Coronary artery (tissue), 2 donors: ENCODE measurements around the gene ADGRD1.

ENCODE experiments used
- DNase-seq: peaks from one replicate; pipeline ENCODE4 v3.0.0-alpha.2; 2017; ENCODE audit warnings: low spot score
- H3K27ac ChIP-seq, 2 donors: fragments of 200-600 bp; sonication (generic); one replicate each; pipeline ENCODE4 v1.5.1; 2016 to 2019
- H3K4me3 ChIP-seq: fragments of 200-600 bp; sonication (generic); 2 replicates; pipeline ENCODE4 v1.5.1; 2016; ENCODE audit warnings: mild to moderate bottlenecking, moderate library complexity
- CTCF ChIP-seq: fragments of 200-600 bp; sonication (generic); IDR thresholded peaks from one replicate; pipeline ENCODE4 v1.5.1; 2019; ENCODE audit warnings: antibody characterized with exemption

Gene ADGRD1

GRCh38 chr12:131112021-131112420 is 158.3 kb downstream of the ADGRD1 start:
- Histone ChIP-seq H3K27ac (peak overlapping the region in 1 of 2 donors; percentile 9), H3K4me3 (no peak overlapping the region)
- DNase-seq: no peak
- no peak for TF ChIP-seq CTCF

GRCh38 chr12:131112700-131113290 is 159.1 kb downstream of the ADGRD1 start:
- DNase-seq: no peak
- TF ChIP-seq CTCF: no peak
- H3K4me3 ChIP-seq: no peak overlapping the region
- peak overlapping the region in 1 of 2 donors; percentile 35 for H3K27ac ChIP-seq

- H3K27ac ChIP-seq: no peak overlapping the region
- no peak for DNase-seq
- no peak for TF ChIP-seq CTCF
- no peak overlapping the region for H3K4me3 ChIP-seq
These were observed 160.0 kb downstream of the ADGRD1 start for GRCh38 chr12:131113568-131114270.

- DNase-seq: no peak
- H3K27ac ChIP-seq: peak overlapping the region in 1 of 2 donors; percentile 28
- no peak for TF ChIP-seq CTCF
These were observed 160.6 kb downstream of the ADGRD1 start for GRCh38 chr12:131114271-131114670.

GRCh38 chr12:131114942-131115584 is 161.4 kb downstream of the ADGRD1 start:
- no peak for DNase-seq
- TF ChIP-seq CTCF: no peak

More at GRCh38 chr12:131114271-131114670, 160.6 kb downstream of the ADGRD1 start:
- no peak overlapping the region for H3K4me3 ChIP-seq

GRCh38 chr12:131115766-131116467 is 162.2 kb downstream of the ADGRD1 start:
- DNase-seq: no peak
- peak overlapping the region in 1 of 2 donors; percentile 61 for H3K27ac ChIP-seq
- no peak for TF ChIP-seq CTCF
- no peak overlapping the region for H3K4me3 ChIP-seq

More at GRCh38 chr12:131114942-131115584, 161.4 kb downstream of the ADGRD1 start:
- no peak overlapping the region for H3K4me3 ChIP-seq
- H3K27ac ChIP-seq: peak overlapping the region in 1 of 2 donors; percentile 61
